HEK293 (cell line): ENCODE measurements around the gene CAPN15.

ENCODE experiments used
- ATF2 ChIP-seq: fragments of 450-650 bp; formaldehyde crosslinking; IDR thresholded peaks from 2 replicates; pipeline ENCODE4 v1.5.1; 2016; ENCODE audit warnings: missing biosample characterization, missing genetic modification characterization, low read depth
- ELK4 ChIP-seq: IDR thresholded peaks from 2 replicates; pipeline ENCODE4 v1.6.1; 2011; ENCODE audit warnings: mild to moderate bottlenecking, low read depth, low read length, borderline replicate concordance
- GLI4 ChIP-seq: fragments of 450-650 bp; formaldehyde crosslinking; IDR thresholded peaks from 2 replicates; pipeline ENCODE4 v1.5.1; 2016; ENCODE audit warnings: missing biosample characterization, missing genetic modification characterization
- HOXD13 ChIP-seq: sonication (generic); formaldehyde crosslinking; IDR thresholded peaks from 2 replicates; pipeline ENCODE4 v1.8.0; 2022; ENCODE audit warnings: missing genetic modification reagents, borderline replicate concordance
- KLF9 ChIP-seq: fragments of 450-650 bp; formaldehyde crosslinking; IDR thresholded peaks from 2 replicates; pipeline ENCODE4 v1.5.1; 2016; ENCODE audit warnings: missing biosample characterization, missing genetic modification characterization, low read depth
- OSR2 ChIP-seq: fragments of 450-650 bp; formaldehyde crosslinking; IDR thresholded peaks from 2 replicates; pipeline ENCODE4 v1.5.1; 2016; ENCODE audit warnings: missing biosample characterization, missing genetic modification characterization
- PRDM1 ChIP-seq: fragments of 450-650 bp; formaldehyde crosslinking; IDR thresholded peaks from 2 replicates; pipeline ENCODE4; 2016; ENCODE audit warnings: missing biosample characterization, missing genetic modification characterization
- PRDM2 ChIP-seq: fragments of 450-650 bp; formaldehyde crosslinking; IDR thresholded peaks from 2 replicates; pipeline ENCODE4 v1.5.1; 2016; ENCODE audit warnings: missing biosample characterization, missing genetic modification characterization, borderline replicate concordance
- REPIN1 ChIP-seq: fragments of 450-650 bp; formaldehyde crosslinking; IDR thresholded peaks from 2 replicates; pipeline ENCODE4 v1.5.1; 2017; ENCODE audit warnings: missing biosample characterization, missing genetic modification characterization, low read depth
- SCRT2 ChIP-seq: fragments of 450-650 bp; formaldehyde crosslinking; IDR thresholded peaks from 2 replicates; pipeline ENCODE4 v1.5.1; 2016; ENCODE audit warnings: missing biosample characterization, missing genetic modification characterization
- SP3 ChIP-seq: fragments of 450-650 bp; formaldehyde crosslinking; IDR thresholded peaks from 2 replicates; pipeline ENCODE4 v1.5.1; 2016; ENCODE audit warnings: missing biosample characterization, missing genetic modification characterization
- TSHZ1 ChIP-seq: fragments of 450-650 bp; formaldehyde crosslinking; IDR thresholded peaks from 2 replicates; pipeline ENCODE4 v1.5.1; 2016; ENCODE audit warnings: missing biosample characterization, missing genetic modification characterization, borderline replicate concordance
- YY2 ChIP-seq: fragments of 450-650 bp; formaldehyde crosslinking; IDR thresholded peaks from 2 replicates; pipeline ENCODE4 v1.5.1; 2016; ENCODE audit warnings: missing biosample characterization, missing genetic modification characterization
- ZBTB8A ChIP-seq: fragments of 450-650 bp; formaldehyde crosslinking; IDR thresholded peaks from 2 replicates; pipeline ENCODE4 v1.5.1; 2016; ENCODE audit warnings: missing biosample characterization, missing genetic modification characterization
- ZFP69B ChIP-seq: fragments of 450-650 bp; formaldehyde crosslinking; IDR thresholded peaks from 2 replicates; pipeline ENCODE4 v1.5.1; 2016; ENCODE audit warnings: missing biosample characterization, missing genetic modification characterization
- ZNF16 ChIP-seq: fragments of 450-650 bp; formaldehyde crosslinking; IDR thresholded peaks from 2 replicates; pipeline ENCODE4 v1.5.1; 2016; ENCODE audit warnings: low read depth, missing biosample characterization, missing genetic modification characterization
- ZNF2 ChIP-seq: fragments of 450-650 bp; formaldehyde crosslinking; IDR thresholded peaks from 2 replicates; pipeline ENCODE4 v1.5.1; 2016; ENCODE audit warnings: missing biosample characterization, missing genetic modification characterization
- ZNF202 ChIP-seq: fragments of 450-650 bp; formaldehyde crosslinking; IDR thresholded peaks from 2 replicates; pipeline ENCODE4 v1.5.1; 2016; ENCODE audit warnings: missing biosample characterization, missing genetic modification characterization, borderline replicate concordance
- ZNF37A ChIP-seq: fragments of 450-650 bp; IDR thresholded peaks from 2 replicates; pipeline ENCODE4 v1.5.1; 2018; ENCODE audit warnings: missing biosample characterization, missing genetic modification characterization
- ZNF530 ChIP-seq: fragments of 450-650 bp; formaldehyde crosslinking; IDR thresholded peaks from 2 replicates; pipeline ENCODE4 v1.5.1; 2016; ENCODE audit warnings: low read depth, missing biosample characterization, missing genetic modification characterization
- ZNF580 ChIP-seq: fragments of 450-650 bp; formaldehyde crosslinking; IDR thresholded peaks from 2 replicates; pipeline ENCODE4 v1.5.1; 2016; ENCODE audit warnings: missing biosample characterization, missing genetic modification characterization
- ZNF596 ChIP-seq: fragments of 450-650 bp; IDR thresholded peaks from 2 replicates; pipeline ENCODE4 v1.5.0; 2018; ENCODE audit warnings: missing biosample characterization, mild to moderate bottlenecking, missing genetic modification characterization, moderate library complexity
- ZNF660 ChIP-seq: fragments of 450-650 bp; IDR thresholded peaks from 2 replicates; pipeline ENCODE4 v1.5.1; 2018; ENCODE audit warnings: missing biosample characterization, mild to moderate bottlenecking, missing genetic modification characterization
- ZNF776 ChIP-seq: fragments of 450-650 bp; formaldehyde crosslinking; IDR thresholded peaks from 2 replicates; pipeline ENCODE4 v1.5.0; 2017; ENCODE audit warnings: missing biosample characterization, missing genetic modification characterization, borderline replicate concordance
- ZNF777 ChIP-seq: fragments of 450-650 bp; formaldehyde crosslinking; IDR thresholded peaks from 2 replicates; pipeline ENCODE4 v1.5.1; 2017; ENCODE audit warnings: missing biosample characterization, missing genetic modification characterization, borderline replicate concordance
- ZNF837 ChIP-seq: fragments of 450-650 bp; formaldehyde crosslinking; IDR thresholded peaks from 2 replicates; pipeline ENCODE4 v1.5.1; 2016; ENCODE audit warnings: missing biosample characterization, missing genetic modification characterization
- ZSCAN30 ChIP-seq: fragments of 450-650 bp; IDR thresholded peaks from 2 replicates; pipeline ENCODE4 v1.5.1; 2018; ENCODE audit warnings: missing biosample characterization, mild to moderate bottlenecking, missing genetic modification characterization, moderate library complexity

CAPN15 gene

GRCh38 chr16:592518-593306, 65.2 kb downstream of the CAPN15 start (continued):
- TF ChIP-seq GLI4 (no peak), ZNF596 (tag by site-specific recombination) (no peak), YY2 (tag by site-specific recombination) (0 out of 2 replicates have a peak, but pooled peaks have one; percentile 24), SP3 (no peak), ZNF202 (tag by site-specific recombination) (no peak), TSHZ1 (no peak), ATF2 (no peak), ZFP69B (peak; percentile 58; the same call in 1 of the 2 replicates), ZSCAN30 (peak; percentile 63), ZNF777 (no peak), ELK4 (no peak), ZNF660 (tag by site-specific recombination) (no peak), SCRT2 (no peak), REPIN1 (tag by site-specific recombination) (no peak), ZNF837 (tag by site-specific recombination) (no peak), ZNF530 (tag by site-specific recombination) (no peak), ZNF580 (tag by site-specific recombination) (no peak), PRDM1 (tag by site-specific recombination) (no peak), ZNF37A (no peak), ZBTB8A (tag by site-specific recombination) (peak; percentile 85), KLF9 (tag by site-specific recombination) (no peak; the same call in 1 of the 2 replicates), PRDM2 (tag by site-specific recombination) (no peak), ZNF2 (tag by site-specific recombination) (peak; percentile 57; the same call in 1 of the 2 replicates), ZNF16 (tag by site-specific recombination) (no peak), HOXD13 (CRISPR knock-in tag) (no peak), OSR2 (tag by site-specific recombination) (0 out of 2 replicates have a peak, but pooled peaks have one; percentile 5), ZNF776 (no peak)
